Measurements from ENCODE around the gene BCL2L11.

BCL2L11 gene

GRCh38 chr2:111202266-111203040, 81.7 kb downstream of the BCL2L11 start:
- no peak for TF ChIP-seq CTCF (IDR thresholded peaks at IDR 0.05; ENCODE audit: low read length, missing control alignments)
- DNase-seq (ENCODE audit: low read depth), result no peak
- H3K4me3 ChIP-seq (replicated peaks; ENCODE audit: low read depth, low read length), result no peak overlapping the region

GRCh38 chr2:111204706-111205105, 84.0 kb downstream of the BCL2L11 start:
- DNase-seq (ENCODE audit: low read depth), result no peak
- no peak for TF ChIP-seq CTCF (IDR thresholded peaks at IDR 0.05; ENCODE audit: low read length, missing control alignments)
- H3K4me3 ChIP-seq (replicated peaks; ENCODE audit: low read depth, low read length), result no peak overlapping the region

GRCh38 chr2:111205774-111206173, 85.1 kb downstream of the BCL2L11 start:
- TF ChIP-seq CTCF (IDR thresholded peaks at IDR 0.05; ENCODE audit: low read length, missing control alignments), result no peak
- no peak for DNase-seq (ENCODE audit: low read depth)
- H3K4me3 ChIP-seq (replicated peaks; ENCODE audit: low read depth, low read length), result no peak overlapping the region

GRCh38 chr2:111207851-111208250, 87.1 kb downstream of the BCL2L11 start:
- H3K4me3 ChIP-seq (replicated peaks; ENCODE audit: low read depth, low read length), result no peak overlapping the region
- TF ChIP-seq CTCF (IDR thresholded peaks at IDR 0.05; ENCODE audit: low read length, missing control alignments), result no peak
- DNase-seq (ENCODE audit: low read depth), result no peak

- no peak overlapping the region for H3K4me3 ChIP-seq (replicated peaks; ENCODE audit: low read depth, low read length)
- no peak for TF ChIP-seq CTCF (IDR thresholded peaks at IDR 0.05; ENCODE audit: low read length, missing control alignments)
- no peak for DNase-seq (ENCODE audit: low read depth)
Observed at GRCh38 chr2:111208639-111209038, 87.9 kb downstream of the BCL2L11 start.

- H3K4me3 ChIP-seq (replicated peaks; ENCODE audit: low read depth, low read length), result no peak overlapping the region
- peak; percentile 50 for DNase-seq (ENCODE audit: low read depth)
- TF ChIP-seq CTCF (IDR thresholded peaks at IDR 0.05; ENCODE audit: low read length, missing control alignments), result no peak
Observed at GRCh38 chr2:111209045-111209514, 88.4 kb downstream of the BCL2L11 start.

GRCh38 chr2:111210036-111210435, 89.3 kb downstream of the BCL2L11 start:
- TF ChIP-seq CTCF (IDR thresholded peaks at IDR 0.05; ENCODE audit: low read length, missing control alignments), result no peak
- H3K4me3 ChIP-seq (replicated peaks; ENCODE audit: low read depth, low read length), result no peak overlapping the region
- DNase-seq (ENCODE audit: low read depth), result no peak
